Endothelial cell of umbilical vein (primary cell): Measurements from ENCODE around the gene MBTD1. TPM values are rescaled to one million over a fixed set of nuclear protein-coding genes. Genes with fewer than 3 reads are reported as not detected.
A peak's percentile ranks its signal among the peaks of the same experiment; 100 is the strongest.

ENCODE experiments used
- BruUV-seq: library from RNA; stranded (reverse); fragments of 400-500 nt; replicated peaks from 2 replicates; lab custom pipeline; 2021; lab: Mats Ljungman, UMichigan
- CTCF ChIA-PET: fragments of 300-600, 350-600 bp; sonication (Branson Sonifier 250); formaldehyde crosslinking; loops from one replicate; lab custom pipeline; 2021; ENCODE audit warnings: antibody characterized with exemption, inconsistent platforms; lab: Charles Lee
- POLR2A ChIA-PET: fragments of 300-600, 350-600 bp; sonication (Branson Sonifier 250); formaldehyde crosslinking; loops from one replicate; lab custom pipeline; 2021; ENCODE audit warnings: antibody characterized with exemption, inconsistent platforms; lab: Charles Lee
- DNase-seq: peaks from one replicate; pipeline ENCODE4 v3.0.0-alpha.2; 2011; ENCODE audit warnings: low read depth, low spot score
- FAIRE-seq: peaks from 2 replicates; lab custom pipeline; 2011; peaks lifted over from hg19 to GRCh38; lab: Jason Lieb, UNC
- H2AFZ ChIP-seq: 2 replicates; pipeline ENCODE4 v1.6.0; 2012; ENCODE audit warnings: low read depth, low read length, control low read depth, inconsistent platforms
- H3K27ac ChIP-seq: 2 replicates; pipeline ENCODE4 v1.5.1; 2011; ENCODE audit warnings: low read depth, mild to moderate bottlenecking, control low read depth, low read length, moderate library complexity; ENCODE audit not compliant: insufficient read depth
- H3K27me3 ChIP-seq, 2 experiments: 2 replicates each; pipeline versions ENCODE4 v1.6.0 to v1.6.1; 2011; ENCODE audit warnings: low read length in 2 of 2, mixed read lengths in 1 of 2; ENCODE audit not compliant: control insufficient read depth in 2 of 2, insufficient read depth in 2 of 2
- H3K36me3 ChIP-seq, 2 experiments: 2 replicates in 1 of 2; 3 replicates in 1 of 2; pipeline ENCODE4 v1.5.1; 2011; ENCODE audit warnings: low read length in 2 of 2, mild to moderate bottlenecking in 1 of 2, moderate library complexity in 1 of 2; ENCODE audit not compliant: control insufficient read depth in 2 of 2, insufficient read depth in 2 of 2; ENCODE audit errors: extremely low read depth in 1 of 2
- H3K4me1 ChIP-seq: 3 replicates; pipeline ENCODE4 v1.5.1; 2011; ENCODE audit warnings: mild to moderate bottlenecking, low read length; ENCODE audit not compliant: control insufficient read depth, insufficient read depth; ENCODE audit errors: extremely low read depth
- H3K4me2 ChIP-seq: 2 replicates; pipeline ENCODE4 v1.6.1; 2011; ENCODE audit warnings: low read length, control low read depth, mixed read lengths; ENCODE audit not compliant: insufficient read depth
- H3K4me3 ChIP-seq, 3 experiments: fragments of 200-600 bp in 1 of 3; sonication (generic), shearing (Covaris generic) in 1 of 3; replicated peaks in 1 of 3; 2 replicates each; pipeline ENCODE4 v1.5.1; 2011 to 2016; ENCODE audit warnings: control low read depth in 3 of 3, low read length in 3 of 3, mild to moderate bottlenecking in 2 of 3, inconsistent platforms in 1 of 3, low read depth in 1 of 3, moderate library complexity in 1 of 3; ENCODE audit not compliant: insufficient read depth in 1 of 3
- H3K79me2 ChIP-seq: 2 replicates; pipeline ENCODE4 v1.6.0; 2012; ENCODE audit warnings: low read length, inconsistent platforms; ENCODE audit not compliant: control insufficient read depth, insufficient read depth
- H3K9ac ChIP-seq: replicated peaks from 2 replicates; pipeline ENCODE3; 2011; ENCODE audit warnings: low read length, control low read depth; ENCODE audit not compliant: insufficient read depth; ENCODE audit errors: extremely low read depth
- H3K9me1 ChIP-seq: replicated peaks from 3 replicates; pipeline ENCODE4 v1.6.0; 2011; ENCODE audit warnings: mild to moderate bottlenecking, low read length; ENCODE audit not compliant: control insufficient read depth, insufficient read depth; ENCODE audit errors: extremely low read depth
- H3K9me3 ChIP-seq: replicated peaks from 2 replicates; pipeline ENCODE4 v1.5.1; 2012; ENCODE audit warnings: low read length, inconsistent platforms; ENCODE audit not compliant: control insufficient read depth, insufficient read depth
- H4K20me1 ChIP-seq: replicated peaks from 2 replicates; pipeline ENCODE3; 2011; ENCODE audit warnings: mild to moderate bottlenecking, low read length; ENCODE audit not compliant: control insufficient read depth, insufficient read depth; ENCODE audit errors: extremely low read depth
- CTCF ChIP-seq, 2 donors: IDR thresholded peaks; 1 replicate in 1 of 2; 2 replicates in 1 of 2; pipeline ENCODE4 v1.5.1; 2011; ENCODE audit warnings: low read length in 2 of 2, mild to moderate bottlenecking in 2 of 2, moderate library complexity in 2 of 2, control low read depth in 1 of 2, inconsistent platforms in 1 of 2, low read depth in 1 of 2; ENCODE audit not compliant: insufficient read depth in 1 of 2; ENCODE audit errors: extremely low read depth in 1 of 2
- EZH2 ChIP-seq: IDR thresholded peaks from 2 replicates; pipeline ENCODE4 v1.6.1; 2012; ENCODE audit warnings: borderline replicate concordance, low read depth, mild to moderate bottlenecking, moderate library complexity, low read length, inconsistent platforms; ENCODE audit not compliant: severe bottlenecking
- FOS ChIP-seq: IDR thresholded peaks from 2 replicates; pipeline ENCODE4 v1.6.1; 2011; ENCODE audit warnings: mild to moderate bottlenecking, low read length, moderate library complexity, borderline replicate concordance; ENCODE audit not compliant: insufficient read depth
- GATA2 ChIP-seq: IDR thresholded peaks from 2 replicates; pipeline ENCODE4 v1.7.0; 2011; ENCODE audit warnings: low read depth, mild to moderate bottlenecking, moderate library complexity, mixed read lengths, low read length; ENCODE audit not compliant: insufficient read length, insufficient read depth
- JUN ChIP-seq: IDR thresholded peaks from 2 replicates; pipeline ENCODE4 v1.6.1; 2011; ENCODE audit warnings: borderline replicate concordance, low read depth; ENCODE audit not compliant: insufficient read length, insufficient read depth
- MAX ChIP-seq: IDR thresholded peaks from 2 replicates; pipeline ENCODE4 v1.6.1; 2011; ENCODE audit not compliant: insufficient read depth, insufficient read length
- MYC ChIP-seq: IDR thresholded peaks from one replicate; pipeline ENCODE4 v1.6.1; 2011; ENCODE audit warnings: mild to moderate bottlenecking, low read depth, low read length
- POLR2A ChIP-seq: IDR thresholded peaks from 2 replicates; pipeline ENCODE4 v1.6.1; 2012; ENCODE audit warnings: low read depth, mild to moderate bottlenecking, control low read depth, low read length
- POLR2AphosphoS5 ChIP-seq: IDR thresholded peaks from 2 replicates; pipeline ENCODE4 v1.6.1; 2012; ENCODE audit warnings: low read depth, mild to moderate bottlenecking, control low read depth, low read length, moderate library complexity; ENCODE audit not compliant: insufficient read depth
- dilution Hi-C: fragments of 300-500 bp; cut with MboI; formaldehyde crosslinking; loops from one replicate; pipeline ENCODE4 v1.15.0; 2019; ENCODE audit warnings: low sequenced_read_pairs; ENCODE audit not compliant: extremely low pct_ligation_motif_present
- intact Hi-C: fragments of 100-400 bp; cut with micrococcal nuclease; formaldehyde crosslinking; loops from one replicate; pipeline ENCODE4 v1.10.0; 2022
- polyA plus RNA-seq, 4 experiments: library from polyadenylated mRNA; depleted of rRNA in 3 of 4; stranded (reverse) in 3 of 4; unstranded in 1 of 4; fragments of >200 nt; gene quantifications; 2 replicates each; pipeline versions ENCODE4 v1.2.1 to v1.2.3, GENCODE V29; 2011 to 2012; ENCODE audit warnings: missing spikeins in 1 of 4
- total RNA-seq: library from RNA; stranded (reverse); gene quantifications from 2 replicates; pipeline ENCODE4 v1.2.3, GENCODE V29; 2021

Gene MBTD1
- total and polyA plus RNA-seq, 2 donors (not counting 3 experiments of a cell fraction or from before 2014, with no cell fraction given): 4.8 to 14.0 TPM

GRCh38 chr17:51224402-51225262 is 35.2 kb downstream of the MBTD1 start:
- H3K9me1 ChIP-seq: no peaks in the 10 kb centered on the region
- H3K4me2 ChIP-seq: peak overlapping the region; percentile 94
- H3K4me3 ChIP-seq: peak overlapping the region in 2 of 3 experiments; percentile 9 to 48
- H3K79me2 ChIP-seq: peaks cover 3% of the 10 kb centered on the region
- no TSS peak for BruUV-seq
- H4K20me1 ChIP-seq: peaks cover 2% of the 10 kb centered on the region
- dilution Hi-C loops (no loop called here), intact Hi-C loops (loop anchor here (1.0 kb wide), 2 partner anchors 9 to 36 kb away; partner anchors contain the start of genes MBTD1 and UTP18)
- no peaks in the 10 kb centered on the region for H3K9me3 ChIP-seq
- H3K9ac ChIP-seq: peak overlapping the region; percentile 45
- H3K27me3 ChIP-seq: no peaks in the 10 kb centered on the region
- TF ChIP-seq JUN (peak; percentile 44), GATA2 (peak; percentile 87), MAX (no peak), FOS (peak; percentile 25)
- DNase-seq (peak; percentile 72), FAIRE-seq (no peak)
- H3K4me1 ChIP-seq: peaks cover 20% of the 10 kb centered on the region
- peaks cover 0 to 8% of the 10 kb centered on the region in 2 experiments for H3K36me3 ChIP-seq
- CTCF ChIA-PET: interaction anchor here (0.7 to 1.6 kb wide), 7 partner anchors 9 to 74 kb away, joined by 3 to 8 read pairs (median 3); no protein-coding TSS in a partner anchor
- H2AFZ ChIP-seq: no peak overlapping the region
- POLR2A ChIA-PET: interaction anchor here (0.6 kb wide), 1 partner anchor 56 kb away, joined by 5 read pairs; no protein-coding TSS in a partner anchor
- peak overlapping the region; percentile 57 for H3K27ac ChIP-seq

GRCh38 chr17:51221322-51221721 is 38.5 kb downstream of the MBTD1 start:
- Histone ChIP-seq H3K9ac (no peak overlapping the region), H3K4me3 (no peak overlapping the region), H3K9me3 (no peaks in the 10 kb centered on the region), H3K27me3 (no peaks in the 10 kb centered on the region), H3K4me2 (no peak overlapping the region), H3K79me2 (no peaks in the 10 kb centered on the region), H3K4me1 (peaks cover 20% of the 10 kb centered on the region), H3K9me1 (no peaks in the 10 kb centered on the region), H3K36me3 (peaks cover 0 to 13% of the 10 kb centered on the region in 2 experiments), H2AFZ (no peak overlapping the region), H4K20me1 (no peaks in the 10 kb centered on the region), H3K27ac (no peak overlapping the region)
- dilution Hi-C loops (no loop called here), intact Hi-C loops (no loop called here)
- FAIRE-seq: no peak
- no peak for DNase-seq
- ChIA-PET CTCF (no interaction called here), POLR2A (no interaction called here)
- no TSS peak for BruUV-seq
- no peak for TF ChIP-seq FOS
- no peak for TF ChIP-seq GATA2
- TF ChIP-seq POLR2A: no peak
- TF ChIP-seq MAX: no peak
- no peak for TF ChIP-seq MYC
- no peak for TF ChIP-seq POLR2AphosphoS5
- TF ChIP-seq CTCF (IDR thresholded peaks at IDR 0.05; ENCODE audit: extremely low read depth in 1 of 2, insufficient read depth in 1 of 2, low read depth in 1 of 2, low read length in 2 of 2): no peak
- no peak for TF ChIP-seq JUN
- no peak for TF ChIP-seq EZH2
